Ovary (tissue), 3 donors: ENCODE measurements around the gene ANO2.

Experiments
- EP300 ChIP-seq: sonication (generic); formaldehyde crosslinking; IDR thresholded peaks from one replicate; pipeline ENCODE4 v1.6.1; 2017; ENCODE audit warnings: antibody characterized with exemption
- POLR2A ChIP-seq: fragments of 450-650 bp; IDR thresholded peaks from one replicate; pipeline ENCODE4 v1.6.1; 2017; ENCODE audit warnings: antibody characterized with exemption, mild to moderate bottlenecking, moderate library complexity
- TF ChIP-seq, protein P1 (sequence below), 3 donors: fragments of 450-650 bp in 2 of 3; fragments of 200-600 bp in 1 of 3; IDR thresholded peaks; one replicate each; pipeline versions ENCODE4 v1.5.1 to v1.8.0; 2016 to 2022; ENCODE audit warnings: antibody characterized with exemption in 3 of 3, mild to moderate bottlenecking in 1 of 3
- donor health status: DM: no; HTN: no; CAD: no.

DNA sequence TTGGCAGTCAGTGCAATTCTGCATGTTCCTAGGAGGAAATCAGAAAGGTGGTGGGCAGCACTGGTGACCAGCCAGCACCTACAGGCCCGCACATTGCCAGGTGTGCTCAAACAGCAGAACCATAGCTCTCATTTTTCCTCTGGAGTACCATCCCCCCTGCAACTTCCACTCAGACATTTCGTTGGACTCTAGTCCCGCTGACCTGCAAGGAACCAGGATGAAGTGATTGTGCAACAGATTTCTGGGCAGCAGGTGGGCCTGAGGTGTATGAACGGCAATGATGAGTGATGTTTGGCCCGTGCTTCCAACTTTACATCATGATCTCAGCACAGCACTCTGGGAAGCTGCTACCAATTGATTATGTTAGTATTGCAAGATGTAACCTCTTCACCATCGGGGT, 383.2 kb downstream of the ANO2 start:
- TF ChIP-seq, protein P1, sequence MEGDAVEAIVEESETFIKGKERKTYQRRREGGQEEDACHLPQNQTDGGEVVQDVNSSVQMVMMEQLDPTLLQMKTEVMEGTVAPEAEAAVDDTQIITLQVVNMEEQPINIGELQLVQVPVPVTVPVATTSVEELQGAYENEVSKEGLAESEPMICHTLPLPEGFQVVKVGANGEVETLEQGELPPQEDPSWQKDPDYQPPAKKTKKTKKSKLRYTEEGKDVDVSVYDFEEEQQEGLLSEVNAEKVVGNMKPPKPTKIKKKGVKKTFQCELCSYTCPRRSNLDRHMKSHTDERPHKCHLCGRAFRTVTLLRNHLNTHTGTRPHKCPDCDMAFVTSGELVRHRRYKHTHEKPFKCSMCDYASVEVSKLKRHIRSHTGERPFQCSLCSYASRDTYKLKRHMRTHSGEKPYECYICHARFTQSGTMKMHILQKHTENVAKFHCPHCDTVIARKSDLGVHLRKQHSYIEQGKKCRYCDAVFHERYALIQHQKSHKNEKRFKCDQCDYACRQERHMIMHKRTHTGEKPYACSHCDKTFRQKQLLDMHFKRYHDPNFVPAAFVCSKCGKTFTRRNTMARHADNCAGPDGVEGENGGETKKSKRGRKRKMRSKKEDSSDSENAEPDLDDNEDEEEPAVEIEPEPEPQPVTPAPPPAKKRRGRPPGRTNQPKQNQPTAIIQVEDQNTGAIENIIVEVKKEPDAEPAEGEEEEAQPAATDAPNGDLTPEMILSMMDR (IDR thresholded peaks at IDR 0.05) = no peak
- TF ChIP-seq POLR2A = no peak
- no peak for TF ChIP-seq EP300
